Measurements from ENCODE around the gene MS4A3.
"Not testable (repeated sequence)": the region's sequence is repeated elsewhere in the genome, so short reads cannot be mapped to it uniquely, and the experiment has no call there.

Gene MS4A3

GRCh38 chr11:60064111-60064510, 7.6 kb downstream of the MS4A3 start:
- peaks cover 5% of the 10 kb centered on the region; the same call in 1 of the 2 replicates for H3K4me1 ChIP-seq
- H3K9ac ChIP-seq, result no peak overlapping the region
- H3K9me3 ChIP-seq, result no peaks in the 10 kb centered on the region
- H3K36me3 ChIP-seq, result no peaks in the 10 kb centered on the region
- no peak for TF ChIP-seq Cebpa-rat (IDR thresholded peaks at IDR 0.05)
- no peak overlapping the region for H3K4me3 ChIP-seq
- no peak overlapping the region for H3K27ac ChIP-seq
- no peak overlapping the region for H3K4me2 ChIP-seq
- H3K27me3 ChIP-seq, result no peaks in the 10 kb centered on the region
- H4K20me1 ChIP-seq, result no peaks in the 10 kb centered on the region

GRCh38 chr11:60065801-60066200, 9.3 kb downstream of the MS4A3 start:
- H3K4me1 ChIP-seq, result peaks cover 5% of the 10 kb centered on the region; the same call in 1 of the 2 replicates
- no peak overlapping the region for H3K9ac ChIP-seq
- H3K27me3 ChIP-seq, result no peaks in the 10 kb centered on the region
- H3K9me3 ChIP-seq, result no peaks in the 10 kb centered on the region
- no peaks in the 10 kb centered on the region for H3K36me3 ChIP-seq
- H3K4me3 ChIP-seq, result no peak overlapping the region
- TF ChIP-seq Cebpa-rat (IDR thresholded peaks at IDR 0.05), result no peak
- no peak overlapping the region for H3K4me2 ChIP-seq
- H4K20me1 ChIP-seq, result no peaks in the 10 kb centered on the region
- H3K27ac ChIP-seq, result no peak overlapping the region

- Histone ChIP-seq H3K9ac (no peak overlapping the region), H3K27me3 (no peaks in the 10 kb centered on the region), H3K4me3 (no peak overlapping the region), H3K36me3 (no peaks in the 10 kb centered on the region), H3K9me3 (no peaks in the 10 kb centered on the region), H3K27ac (no peak overlapping the region), H4K20me1 (no peaks in the 10 kb centered on the region), H3K4me1 (no peaks in the 10 kb centered on the region), H3K4me2 (no peak overlapping the region)
- TF ChIP-seq Cebpa-rat (IDR thresholded peaks at IDR 0.05), result no peak
Measured at GRCh38 chr11:60069450-60069849, 13.0 kb downstream of the MS4A3 start.

GRCh38 chr11:60071644-60072043, 15.2 kb downstream of the MS4A3 start:
- not testable (repeated sequence) for H3K27me3 ChIP-seq, H3K4me2 ChIP-seq, H3K27ac ChIP-seq, H3K9me3 ChIP-seq, H4K20me1 ChIP-seq, H3K4me3 ChIP-seq, H3K4me1 ChIP-seq, H3K36me3 ChIP-seq, H3K9ac ChIP-seq

- Histone ChIP-seq H3K27ac (no peak overlapping the region), H3K4me1 (0 out of 2 replicates have a peak, but pooled peaks cover 5% of the 10 kb centered on the region), H3K9me3 (no peaks in the 10 kb centered on the region), H3K4me2 (no peak overlapping the region), H3K9ac (no peak overlapping the region), H3K36me3 (no peaks in the 10 kb centered on the region), H4K20me1 (no peaks in the 10 kb centered on the region), H3K27me3 (no peaks in the 10 kb centered on the region), H3K4me3 (no peak overlapping the region)
- TF ChIP-seq Cebpa-rat (IDR thresholded peaks at IDR 0.05), result no peak
Measured at GRCh38 chr11:60077216-60077817, 20.9 kb downstream of the MS4A3 start.

- no peaks in the 10 kb centered on the region for H3K36me3 ChIP-seq
- H3K4me2 ChIP-seq, result no peak overlapping the region
- no peak for TF ChIP-seq Cebpa-rat (IDR thresholded peaks at IDR 0.05)
- H3K9me3 ChIP-seq, result no peaks in the 10 kb centered on the region
- no peaks in the 10 kb centered on the region for H3K27me3 ChIP-seq
- H3K9ac ChIP-seq, result no peak overlapping the region
- 0 out of 2 replicates have a peak, but pooled peaks cover 5% of the 10 kb centered on the region for H3K4me1 ChIP-seq
- no peaks in the 10 kb centered on the region for H4K20me1 ChIP-seq
- H3K4me3 ChIP-seq, result no peak overlapping the region
- H3K27ac ChIP-seq, result no peak overlapping the region
Measured at GRCh38 chr11:60077981-60078380, 21.5 kb downstream of the MS4A3 start.

GRCh38 chr11:60078745-60079144, 22.3 kb downstream of the MS4A3 start:
- no peaks in the 10 kb centered on the region for H3K36me3 ChIP-seq
- H3K9me3 ChIP-seq, result no peaks in the 10 kb centered on the region
- no peaks in the 10 kb centered on the region for H4K20me1 ChIP-seq
- no peak overlapping the region for H3K4me2 ChIP-seq
- H3K4me3 ChIP-seq, result no peak overlapping the region
- no peak overlapping the region for H3K27ac ChIP-seq
- H3K4me1 ChIP-seq, result 0 out of 2 replicates have a peak, but pooled peaks cover 5% of the 10 kb centered on the region
- TF ChIP-seq Cebpa-rat (IDR thresholded peaks at IDR 0.05), result no peak
- no peak overlapping the region for H3K9ac ChIP-seq
- no peaks in the 10 kb centered on the region for H3K27me3 ChIP-seq

- no peak overlapping the region for H3K9ac ChIP-seq
- H3K4me2 ChIP-seq, result no peak overlapping the region
Measured at GRCh38 chr11:60080535-60080934, 24.1 kb downstream of the MS4A3 start.

GRCh38 chr11:60084631-60085273, 28.3 kb downstream of the MS4A3 start:
- H3K36me3 ChIP-seq, result no peaks in the 10 kb centered on the region

More at GRCh38 chr11:60080535-60080934, 24.1 kb downstream of the MS4A3 start:
- Histone ChIP-seq H3K4me3 (no peak overlapping the region), H3K9me3 (no peaks in the 10 kb centered on the region), H3K27ac (no peak overlapping the region), H3K27me3 (no peaks in the 10 kb centered on the region), H3K4me1 (0 out of 2 replicates have a peak, but pooled peaks cover 5% of the 10 kb centered on the region), H3K36me3 (no peaks in the 10 kb centered on the region), H4K20me1 (no peaks in the 10 kb centered on the region)
- TF ChIP-seq Cebpa-rat (IDR thresholded peaks at IDR 0.05), result no peak

GRCh38 chr11:60085909-60086308, 29.4 kb downstream of the MS4A3 start:
- Histone ChIP-seq H3K27me3 (no peaks in the 10 kb centered on the region), H3K9me3 (no peaks in the 10 kb centered on the region), H3K4me2 (no peak overlapping the region), H3K27ac (no peak overlapping the region), H3K36me3 (no peaks in the 10 kb centered on the region), H3K4me1 (no peaks in the 10 kb centered on the region), H4K20me1 (no peaks in the 10 kb centered on the region), H3K4me3 (no peak overlapping the region), H3K9ac (no peak overlapping the region)
- TF ChIP-seq Cebpa-rat (IDR thresholded peaks at IDR 0.05), result no peak

More at GRCh38 chr11:60084631-60085273, 28.3 kb downstream of the MS4A3 start:
- Histone ChIP-seq H3K4me1 (no peaks in the 10 kb centered on the region), H3K4me3 (no peak overlapping the region), H3K9ac (no peak overlapping the region), H4K20me1 (no peaks in the 10 kb centered on the region), H3K27me3 (no peaks in the 10 kb centered on the region), H3K4me2 (no peak overlapping the region), H3K9me3 (no peaks in the 10 kb centered on the region), H3K27ac (no peak overlapping the region)
- no peak for TF ChIP-seq Cebpa-rat (IDR thresholded peaks at IDR 0.05)
